ENCODE data around the gene CXCL14.

DNA sequence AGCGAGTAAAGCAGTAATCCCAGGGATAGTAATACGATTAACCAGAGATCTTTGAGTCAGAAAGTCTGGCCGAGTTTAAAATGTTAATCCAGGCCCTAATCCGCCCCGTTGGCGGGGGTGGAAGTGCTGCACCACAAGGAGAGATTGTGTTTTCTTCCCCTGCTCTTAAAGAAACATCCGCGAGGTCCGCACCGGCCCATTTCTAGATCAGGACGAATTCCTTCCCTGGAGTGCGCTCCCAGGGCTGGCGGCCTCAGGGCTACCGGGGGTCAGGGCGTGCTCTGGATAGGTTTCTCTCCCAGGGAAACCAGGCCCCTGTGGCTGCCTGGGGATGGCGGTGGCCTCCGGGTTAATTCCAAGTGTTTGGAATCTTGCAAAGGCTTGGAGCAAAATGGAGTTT is 33.7 kb downstream of the CXCL14 start:
- TF ChIP-seq ELF1 (CRISPR knock-in tag; IDR thresholded peaks at IDR 0.05) (no peak), BRCA1 (CRISPR knock-in tag; IDR thresholded peaks at IDR 0.05) (no peak), ZNF124 (CRISPR knock-in tag; IDR thresholded peaks at IDR 0.05) (no peak), GTF2F1 (IDR thresholded peaks at IDR 0.05; ENCODE audit: low read length) (no peak), ZNF10 (CRISPR knock-in tag; IDR thresholded peaks at IDR 0.05; ENCODE audit: borderline replicate concordance, low read depth) (no peak), ZNF468 (CRISPR knock-in tag; IDR thresholded peaks at IDR 0.05) (no peak), ZNF775 (CRISPR knock-in tag; IDR thresholded peaks at IDR 0.05; ENCODE audit: borderline replicate concordance) (no peak)
- TF ChIP-seq, protein P1, sequence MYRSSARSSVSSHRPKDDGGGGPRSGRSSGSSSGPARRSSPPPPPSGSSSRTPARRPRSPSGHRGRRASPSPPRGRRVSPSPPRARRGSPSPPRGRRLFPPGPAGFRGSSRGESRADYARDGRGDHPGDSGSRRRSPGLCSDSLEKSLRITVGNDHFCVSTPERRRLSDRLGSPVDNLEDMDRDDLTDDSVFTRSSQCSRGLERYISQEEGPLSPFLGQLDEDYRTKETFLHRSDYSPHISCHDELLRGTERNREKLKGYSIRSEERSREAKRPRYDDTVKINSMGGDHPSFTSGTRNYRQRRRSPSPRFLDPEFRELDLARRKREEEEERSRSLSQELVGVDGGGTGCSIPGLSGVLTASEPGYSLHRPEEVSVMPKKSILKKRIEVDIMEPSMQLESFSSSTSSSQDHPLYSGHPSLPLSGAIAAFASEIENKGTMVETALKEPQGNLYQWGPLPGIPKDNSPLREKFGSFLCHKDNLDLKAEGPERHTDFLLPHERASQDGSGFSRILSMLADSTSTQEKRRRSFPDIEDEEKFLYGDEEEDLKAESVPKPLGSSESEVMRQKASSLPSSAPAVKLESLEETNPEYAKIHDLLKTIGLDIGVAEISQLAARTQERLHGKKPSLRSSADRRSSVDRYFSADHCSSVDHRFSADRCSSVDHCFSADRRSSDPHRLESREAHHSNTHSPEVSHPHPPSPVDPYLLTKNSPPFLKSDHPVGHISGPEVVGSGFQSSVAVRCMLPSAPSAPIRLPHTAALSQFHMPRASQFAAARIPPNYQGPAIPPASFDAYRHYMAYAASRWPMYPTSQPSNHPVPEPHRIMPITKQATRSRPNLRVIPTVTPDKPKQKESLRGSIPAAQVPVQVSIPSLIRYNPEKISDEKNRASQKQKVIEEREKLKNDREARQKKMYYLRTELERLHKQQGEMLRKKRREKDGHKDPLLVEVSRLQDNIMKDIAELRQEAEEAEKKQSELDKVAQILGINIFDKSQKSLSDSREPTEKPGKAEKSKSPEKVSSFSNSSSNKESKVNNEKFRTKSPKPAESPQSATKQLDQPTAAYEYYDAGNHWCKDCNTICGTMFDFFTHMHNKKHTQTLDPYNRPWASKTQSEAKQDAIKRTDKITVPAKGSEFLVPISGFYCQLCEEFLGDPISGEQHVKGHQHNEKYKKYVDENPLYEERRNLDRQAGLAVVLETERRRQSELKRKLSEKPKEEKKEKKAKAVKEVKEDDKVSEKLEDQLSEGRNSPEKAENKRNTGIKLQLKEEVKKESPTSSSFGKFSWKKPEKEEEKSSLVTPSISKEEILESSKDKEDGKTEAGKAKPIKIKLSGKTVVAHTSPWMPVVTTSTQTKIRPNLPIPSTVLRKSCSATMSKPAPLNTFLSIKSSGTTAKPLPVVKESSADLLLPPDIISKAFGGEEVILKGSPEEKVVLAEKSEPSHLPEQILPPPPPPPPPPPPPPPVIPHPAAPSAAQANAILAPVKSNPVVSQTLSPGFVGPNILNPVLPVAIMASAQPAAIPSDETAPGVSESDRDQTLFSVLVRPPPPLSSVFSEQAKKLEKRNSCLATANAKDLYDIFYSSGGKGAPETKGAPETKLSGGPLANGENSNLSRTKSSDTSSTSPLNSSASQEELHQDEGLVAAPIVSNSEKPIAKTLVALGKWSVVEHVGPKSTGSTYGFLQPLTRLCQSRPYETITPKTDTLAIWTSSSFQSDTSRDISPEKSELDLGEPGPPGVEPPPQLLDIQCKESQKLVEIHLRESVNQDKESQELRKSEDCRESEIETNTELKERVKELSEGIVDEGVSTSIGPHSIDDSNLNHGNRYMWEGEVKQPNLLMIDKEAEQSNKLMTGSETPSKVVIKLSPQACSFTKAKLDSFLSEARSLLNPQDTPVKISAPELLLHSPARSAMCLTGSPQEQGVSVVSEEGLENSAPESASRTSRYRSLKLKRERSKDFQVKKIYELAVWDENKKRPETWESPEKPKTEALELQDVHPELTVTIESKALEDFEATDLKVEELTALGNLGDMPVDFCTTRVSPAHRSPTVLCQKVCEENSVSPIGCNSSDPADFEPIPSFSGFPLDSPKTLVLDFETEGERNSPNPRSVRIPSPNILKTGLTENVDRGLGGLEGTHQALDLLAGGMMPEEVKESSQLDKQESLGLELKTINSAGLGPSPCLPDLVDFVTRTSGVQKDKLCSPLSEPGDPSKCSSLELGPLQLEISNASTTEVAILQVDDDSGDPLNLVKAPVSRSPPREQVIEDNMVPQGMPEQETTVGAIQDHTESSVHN (CRISPR knock-in tag; IDR thresholded peaks at IDR 0.05): no peak
- TF ChIP-seq, protein P2, sequence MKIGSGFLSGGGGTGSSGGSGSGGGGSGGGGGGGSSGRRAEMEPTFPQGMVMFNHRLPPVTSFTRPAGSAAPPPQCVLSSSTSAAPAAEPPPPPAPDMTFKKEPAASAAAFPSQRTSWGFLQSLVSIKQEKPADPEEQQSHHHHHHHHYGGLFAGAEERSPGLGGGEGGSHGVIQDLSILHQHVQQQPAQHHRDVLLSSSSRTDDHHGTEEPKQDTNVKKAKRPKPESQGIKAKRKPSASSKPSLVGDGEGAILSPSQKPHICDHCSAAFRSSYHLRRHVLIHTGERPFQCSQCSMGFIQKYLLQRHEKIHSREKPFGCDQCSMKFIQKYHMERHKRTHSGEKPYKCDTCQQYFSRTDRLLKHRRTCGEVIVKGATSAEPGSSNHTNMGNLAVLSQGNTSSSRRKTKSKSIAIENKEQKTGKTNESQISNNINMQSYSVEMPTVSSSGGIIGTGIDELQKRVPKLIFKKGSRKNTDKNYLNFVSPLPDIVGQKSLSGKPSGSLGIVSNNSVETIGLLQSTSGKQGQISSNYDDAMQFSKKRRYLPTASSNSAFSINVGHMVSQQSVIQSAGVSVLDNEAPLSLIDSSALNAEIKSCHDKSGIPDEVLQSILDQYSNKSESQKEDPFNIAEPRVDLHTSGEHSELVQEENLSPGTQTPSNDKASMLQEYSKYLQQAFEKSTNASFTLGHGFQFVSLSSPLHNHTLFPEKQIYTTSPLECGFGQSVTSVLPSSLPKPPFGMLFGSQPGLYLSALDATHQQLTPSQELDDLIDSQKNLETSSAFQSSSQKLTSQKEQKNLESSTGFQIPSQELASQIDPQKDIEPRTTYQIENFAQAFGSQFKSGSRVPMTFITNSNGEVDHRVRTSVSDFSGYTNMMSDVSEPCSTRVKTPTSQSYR (CRISPR knock-in tag; IDR thresholded peaks at IDR 0.05; ENCODE audit: borderline replicate concordance): no peak
- TF ChIP-seq, protein P3, sequence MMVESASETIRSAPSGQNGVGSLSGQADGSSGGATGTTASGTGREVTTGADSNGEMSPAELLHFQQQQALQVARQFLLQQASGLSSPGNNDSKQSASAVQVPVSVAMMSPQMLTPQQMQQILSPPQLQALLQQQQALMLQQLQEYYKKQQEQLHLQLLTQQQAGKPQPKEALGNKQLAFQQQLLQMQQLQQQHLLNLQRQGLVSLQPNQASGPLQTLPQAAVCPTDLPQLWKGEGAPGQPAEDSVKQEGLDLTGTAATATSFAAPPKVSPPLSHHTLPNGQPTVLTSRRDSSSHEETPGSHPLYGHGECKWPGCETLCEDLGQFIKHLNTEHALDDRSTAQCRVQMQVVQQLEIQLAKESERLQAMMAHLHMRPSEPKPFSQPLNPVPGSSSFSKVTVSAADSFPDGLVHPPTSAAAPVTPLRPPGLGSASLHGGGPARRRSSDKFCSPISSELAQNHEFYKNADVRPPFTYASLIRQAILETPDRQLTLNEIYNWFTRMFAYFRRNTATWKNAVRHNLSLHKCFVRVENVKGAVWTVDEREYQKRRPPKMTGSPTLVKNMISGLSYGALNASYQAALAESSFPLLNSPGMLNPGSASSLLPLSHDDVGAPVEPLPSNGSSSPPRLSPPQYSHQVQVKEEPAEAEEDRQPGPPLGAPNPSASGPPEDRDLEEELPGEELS (CRISPR knock-in tag; IDR thresholded peaks at IDR 0.05): no peak
- TF ChIP-seq, protein P4, sequence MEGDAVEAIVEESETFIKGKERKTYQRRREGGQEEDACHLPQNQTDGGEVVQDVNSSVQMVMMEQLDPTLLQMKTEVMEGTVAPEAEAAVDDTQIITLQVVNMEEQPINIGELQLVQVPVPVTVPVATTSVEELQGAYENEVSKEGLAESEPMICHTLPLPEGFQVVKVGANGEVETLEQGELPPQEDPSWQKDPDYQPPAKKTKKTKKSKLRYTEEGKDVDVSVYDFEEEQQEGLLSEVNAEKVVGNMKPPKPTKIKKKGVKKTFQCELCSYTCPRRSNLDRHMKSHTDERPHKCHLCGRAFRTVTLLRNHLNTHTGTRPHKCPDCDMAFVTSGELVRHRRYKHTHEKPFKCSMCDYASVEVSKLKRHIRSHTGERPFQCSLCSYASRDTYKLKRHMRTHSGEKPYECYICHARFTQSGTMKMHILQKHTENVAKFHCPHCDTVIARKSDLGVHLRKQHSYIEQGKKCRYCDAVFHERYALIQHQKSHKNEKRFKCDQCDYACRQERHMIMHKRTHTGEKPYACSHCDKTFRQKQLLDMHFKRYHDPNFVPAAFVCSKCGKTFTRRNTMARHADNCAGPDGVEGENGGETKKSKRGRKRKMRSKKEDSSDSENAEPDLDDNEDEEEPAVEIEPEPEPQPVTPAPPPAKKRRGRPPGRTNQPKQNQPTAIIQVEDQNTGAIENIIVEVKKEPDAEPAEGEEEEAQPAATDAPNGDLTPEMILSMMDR (CRISPR knock-in tag; IDR thresholded peaks at IDR 0.05): no peak

All from HepG2 (cell line).